Lung (tissue), 12 donors: ENCODE results near the gene PNKP. TPM values are rescaled to one million over a fixed set of nuclear protein-coding genes. Genes with fewer than 3 reads are reported as not detected.

ENCODE experiments used
- ATAC-seq: fragments of 200-7000 bp; cut with Tn5 transposase; one replicate; pipeline ENCODE4 v1.9.1; 2020; ENCODE audit warnings: moderate number of reproducible peaks; ENCODE audit not compliant: insufficient read depth, low FRiP score
- DNase-seq, 3 donors: peaks; one replicate each; pipeline ENCODE4 v3.0.0-alpha.2; 2013 to 2017
- H3K27ac ChIP-seq, 2 donors: one replicate each; pipeline ENCODE4 v1.5.1; 2013; ENCODE audit warnings: mild to moderate bottlenecking in 2 of 2, moderate library complexity in 2 of 2, control low read depth in 1 of 2, inconsistent platforms in 1 of 2, low read depth in 1 of 2, low read length in 1 of 2
- H3K27me3 ChIP-seq, 3 donors: one replicate each; pipeline ENCODE4 v1.5.1; 2013; ENCODE audit warnings: low read length in 2 of 3; ENCODE audit not compliant: control insufficient read depth in 3 of 3, insufficient read depth in 3 of 3
- H3K36me3 ChIP-seq, 4 donors: one replicate each; pipeline ENCODE4 v1.5.1; 2013; ENCODE audit warnings: low read length in 4 of 4, mild to moderate bottlenecking in 1 of 4, moderate library complexity in 1 of 4; ENCODE audit not compliant: control insufficient read depth in 4 of 4, insufficient read depth in 4 of 4
- H3K4me1 ChIP-seq, 5 donors: one replicate each; pipeline ENCODE4 v1.5.1; 2013; ENCODE audit warnings: low read length in 5 of 5, mild to moderate bottlenecking in 2 of 5, moderate library complexity in 1 of 5; ENCODE audit not compliant: control insufficient read depth in 5 of 5, insufficient read depth in 5 of 5
- H3K4me3 ChIP-seq: one replicate; pipeline ENCODE4 v1.5.1; 2013; ENCODE audit warnings: mild to moderate bottlenecking, control low read depth, moderate library complexity
- H3K9ac ChIP-seq, 2 donors: one replicate each; pipeline ENCODE4 v1.5.1; 2013; ENCODE audit warnings: low read length in 2 of 2, control low read depth in 1 of 2; ENCODE audit not compliant: insufficient read depth in 1 of 2
- H3K9me3 ChIP-seq, 4 donors: one replicate each; pipeline ENCODE4 v1.5.1; 2013; ENCODE audit warnings: low read length in 3 of 4, mild to moderate bottlenecking in 1 of 4, moderate library complexity in 1 of 4; ENCODE audit not compliant: control insufficient read depth in 4 of 4, insufficient read depth in 3 of 4
- WGBS, 2 donors: extraction: QIAGEN DNeasy Blood & Tissue Kit; methylation state at CpG; one replicate each; pipeline ENCODE4 v1.1.7; 2013; 5-methylcytosine and 5-hydroxymethylcytosine counted together
- polyA plus RNA-seq, 2 donors: library from polyadenylated mRNA; stranded (reverse); fragments of 200-250 nt; gene quantifications; one replicate each; pipeline ENCODE4 v1.2.1, GENCODE V29; 2013
- total RNA-seq, 2 donors: library from RNA; depleted of rRNA in 1 of 2; stranded (reverse); fragments of >200 nt in 1 of 2; gene quantifications; one replicate each; pipeline ENCODE4 v1.2.1, GENCODE V29; 2014 to 2021
- TF ChIP-seq, protein P1 (sequence below): IDR thresholded peaks from 2 replicates; pipeline ENCODE4 v1.5.1; 2012; ENCODE audit warnings: mild to moderate bottlenecking; ENCODE audit errors: control extremely low read depth, extremely low read depth
- donor health status: control.
- donor health status: control.
- donor health status: Bipolar disorder and iron deficiency.
- donor health status: healthy.
- donor health status: DM: yes; HTN: yes; CAD: no.

Gene PNKP
- total and polyA plus RNA-seq, 4 donors, result 44.7 to 120 (median 64.2) TPM

GRCh38 chr19:49882643-49883042, 15.3 kb upstream of the PNKP start:
- TF ChIP-seq, protein P1, sequence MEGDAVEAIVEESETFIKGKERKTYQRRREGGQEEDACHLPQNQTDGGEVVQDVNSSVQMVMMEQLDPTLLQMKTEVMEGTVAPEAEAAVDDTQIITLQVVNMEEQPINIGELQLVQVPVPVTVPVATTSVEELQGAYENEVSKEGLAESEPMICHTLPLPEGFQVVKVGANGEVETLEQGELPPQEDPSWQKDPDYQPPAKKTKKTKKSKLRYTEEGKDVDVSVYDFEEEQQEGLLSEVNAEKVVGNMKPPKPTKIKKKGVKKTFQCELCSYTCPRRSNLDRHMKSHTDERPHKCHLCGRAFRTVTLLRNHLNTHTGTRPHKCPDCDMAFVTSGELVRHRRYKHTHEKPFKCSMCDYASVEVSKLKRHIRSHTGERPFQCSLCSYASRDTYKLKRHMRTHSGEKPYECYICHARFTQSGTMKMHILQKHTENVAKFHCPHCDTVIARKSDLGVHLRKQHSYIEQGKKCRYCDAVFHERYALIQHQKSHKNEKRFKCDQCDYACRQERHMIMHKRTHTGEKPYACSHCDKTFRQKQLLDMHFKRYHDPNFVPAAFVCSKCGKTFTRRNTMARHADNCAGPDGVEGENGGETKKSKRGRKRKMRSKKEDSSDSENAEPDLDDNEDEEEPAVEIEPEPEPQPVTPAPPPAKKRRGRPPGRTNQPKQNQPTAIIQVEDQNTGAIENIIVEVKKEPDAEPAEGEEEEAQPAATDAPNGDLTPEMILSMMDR, result no peak
- peaks cover 17 to 58% (median 46%) of the 10 kb centered on the region in 4 donors for H3K36me3 ChIP-seq
- no peak for DNase-seq

DNA sequence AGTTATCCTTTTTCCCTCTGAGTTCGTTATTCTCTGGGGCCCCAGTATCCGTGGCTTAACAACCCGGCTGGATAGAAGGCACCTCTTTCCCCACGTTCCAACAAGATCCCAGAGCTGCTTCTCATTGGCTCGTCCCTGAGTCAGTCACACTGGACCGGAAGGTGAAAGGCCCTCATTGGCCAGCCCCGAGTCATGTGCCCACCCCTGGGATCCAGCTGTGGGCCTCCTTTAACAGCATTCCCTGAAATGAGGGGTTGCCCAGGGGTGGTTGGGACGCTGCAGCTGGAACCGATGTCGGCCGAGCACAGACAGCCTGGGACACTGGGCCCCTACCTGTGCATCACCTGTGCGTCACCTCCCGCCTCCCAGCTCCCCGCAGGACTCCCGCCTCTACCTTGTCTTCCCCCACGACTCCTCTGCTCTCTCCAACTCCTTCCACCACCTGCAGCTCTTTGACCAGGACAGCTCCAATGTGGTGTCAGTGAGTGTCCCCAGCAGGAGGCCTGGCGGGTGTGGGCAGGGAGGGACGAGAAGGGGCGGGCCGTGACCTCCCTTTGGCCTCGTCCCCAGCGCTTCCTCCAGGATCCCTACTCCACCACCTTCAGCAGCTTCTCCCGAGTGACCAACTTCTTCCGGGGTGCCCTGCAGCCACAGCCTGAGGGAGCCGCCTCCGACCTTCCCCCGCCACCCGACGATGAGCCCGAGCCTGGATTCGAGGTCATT, 14.5 kb upstream of the PNKP start:
- DNase-seq, result no peak
- H3K9ac ChIP-seq, result no peak overlapping the region

More at GRCh38 chr19:49882643-49883042, 15.3 kb upstream of the PNKP start:
- WGBS, 2 donors, result 97 to 98% methylated on average over 14 of the region's 14 CpGs
- H3K27me3 ChIP-seq, result no peaks in the 10 kb centered on the region
- no peak overlapping the region for H3K9ac ChIP-seq
- no peak overlapping the region for H3K27ac ChIP-seq
- peaks cover 0 to 2% (median 0%) of the 10 kb centered on the region in 4 donors for H3K9me3 ChIP-seq
- H3K4me1 ChIP-seq, result peaks cover 0 to 10% (median 0%) of the 10 kb centered on the region in 5 donors
- ATAC-seq, result no peak
- no peak overlapping the region for H3K4me3 ChIP-seq

DNA sequence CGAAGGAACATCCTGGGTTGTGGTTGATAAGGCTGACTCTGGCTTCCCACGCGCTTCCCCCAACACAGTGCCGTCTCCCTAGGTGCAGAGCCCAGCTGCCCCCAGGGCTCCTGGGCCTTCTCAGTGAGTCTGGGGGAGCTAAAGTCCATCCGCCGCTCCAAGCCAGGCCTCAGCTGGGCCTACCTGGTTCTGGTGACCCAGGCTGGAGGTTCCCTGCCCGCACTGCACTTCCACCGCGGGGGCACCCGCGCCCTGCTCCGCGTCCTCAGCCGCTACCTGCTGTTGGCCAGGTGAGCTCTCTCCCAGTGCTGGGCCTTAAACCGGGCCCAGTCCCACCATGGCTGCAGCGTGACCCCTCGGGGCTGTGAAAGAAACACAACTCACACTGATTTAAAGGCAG, 13.8 kb upstream of the PNKP start:
- TF ChIP-seq, protein P1, result no peak
- Histone ChIP-seq H3K4me1 (peaks cover 0 to 10% (median 0%) of the 10 kb centered on the region in 5 donors), H3K9ac (no peak overlapping the region), H3K36me3 (peaks cover 17 to 56% (median 47%) of the 10 kb centered on the region in 4 donors), H3K27ac (no peak overlapping the region), H3K9me3 (peaks cover 0 to 2% (median 0%) of the 10 kb centered on the region in 4 donors), H3K27me3 (no peaks in the 10 kb centered on the region), H3K4me3 (no peak overlapping the region)
- DNase-seq, result no peak
- ATAC-seq, result no peak
- WGBS, 2 donors, result 96 to 97% methylated on average over 17 of the region's 17 CpGs

More for the DNA sequence above, 14.5 kb upstream of the PNKP start:
- peaks cover 17 to 58% (median 46%) of the 10 kb centered on the region in 4 donors for H3K36me3 ChIP-seq
- H3K27me3 ChIP-seq, result no peaks in the 10 kb centered on the region
- H3K4me3 ChIP-seq, result no peak overlapping the region
- H3K9me3 ChIP-seq, result peaks cover 0 to 2% (median 0%) of the 10 kb centered on the region in 4 donors
- 93 to 94% methylated on average over 31 of the region's 31 CpGs for WGBS, 2 donors
- TF ChIP-seq, protein P1, result no peak
- H3K4me1 ChIP-seq, result peaks cover 0 to 10% (median 0%) of the 10 kb centered on the region in 5 donors
- no peak overlapping the region for H3K27ac ChIP-seq
- no peak for ATAC-seq
